Activated naive CD4-positive, alpha-beta T cell treated with anti-CD3 and anti-CD28 coated beads, Interleukin-2, amount 50 U/mL, for 16 hours (primary cell): ENCODE measurements around the gene MRGPRX3.
"Not testable (repeated sequence)": the region's sequence is repeated elsewhere in the genome, so short reads cannot be mapped to it uniquely, and the experiment has no call there.

Experiments used
- DNase-seq: peaks from one replicate; pipeline ENCODE4 v3.0.0-alpha.2; 2020

MRGPRX3 gene

GRCh38 chr11:18132341-18132740 is at the start of gene MRGPRX3:
TSS of gene MRGPRX3 (plus strand) at chr11:18132571. CDS start at chr11:18137203, 4,632 bp downstream.
- no peak for DNase-seq

GRCh38 chr11:18088366-18088765 is 44.0 kb upstream of the MRGPRX3 start:
- no peak for DNase-seq

GRCh38 chr11:18088966-18089365 is 43.4 kb upstream of the MRGPRX3 start:
- no peak for DNase-seq

- DNase-seq = no peak
Observed at GRCh38 chr11:18091731-18092130, 40.6 kb upstream of the MRGPRX3 start.

GRCh38 chr11:18093959-18094358 is 38.4 kb upstream of the MRGPRX3 start:
- DNase-seq = no peak

- no peak for DNase-seq
Observed at GRCh38 chr11:18100926-18101656, 31.3 kb upstream of the MRGPRX3 start.

- no peak for DNase-seq
Observed at GRCh38 chr11:18105086-18105801, 27.1 kb upstream of the MRGPRX3 start.

GRCh38 chr11:18105802-18106574 is 26.4 kb upstream of the MRGPRX3 start, which contains the start of gene SAAL1:
TSS of gene SAAL1 (minus strand) at chr11:18106082. CDS start at chr11:18106041, 41 bp downstream.
- peak; percentile 92 for DNase-seq

GRCh38 chr11:18106688-18107087 is 25.7 kb upstream of the MRGPRX3 start:
- no peak for DNase-seq

GRCh38 chr11:18108254-18108653 is 24.1 kb upstream of the MRGPRX3 start:
- DNase-seq = no peak

GRCh38 chr11:18111005-18111404 is 21.4 kb upstream of the MRGPRX3 start:
- no peak for DNase-seq

GRCh38 chr11:18115360-18116127 is 16.8 kb upstream of the MRGPRX3 start:
- DNase-seq = peak; percentile 53

- not testable (repeated sequence) for DNase-seq
Observed at GRCh38 chr11:18121331-18121828, 11.0 kb upstream of the MRGPRX3 start.

GRCh38 chr11:18131115-18131514 is 1.3 kb upstream of the MRGPRX3 start:
- not testable (repeated sequence) for DNase-seq

- no peak for DNase-seq
Observed at GRCh38 chr11:18135308-18135707, 2.9 kb downstream of the MRGPRX3 start.

- DNase-seq = no peak
Observed at GRCh38 chr11:18137186-18137800, 4.9 kb downstream of the MRGPRX3 start.

- no peak for DNase-seq
Observed at GRCh38 chr11:18140145-18140544, 7.8 kb downstream of the MRGPRX3 start.

GRCh38 chr11:18144243-18144642 is 11.9 kb downstream of the MRGPRX3 start:
- no peak for DNase-seq

- no peak for DNase-seq
Observed at GRCh38 chr11:18145025-18145424, 12.7 kb downstream of the MRGPRX3 start.

GRCh38 chr11:18145837-18146236 is 13.5 kb downstream of the MRGPRX3 start:
- no peak for DNase-seq

- no peak for DNase-seq
Observed at GRCh38 chr11:18151581-18151980, 19.2 kb downstream of the MRGPRX3 start.

GRCh38 chr11:18168372-18168771 is 36.0 kb downstream of the MRGPRX3 start:
- DNase-seq = no peak
